ENCODE results near the gene MPI.

DNA sequence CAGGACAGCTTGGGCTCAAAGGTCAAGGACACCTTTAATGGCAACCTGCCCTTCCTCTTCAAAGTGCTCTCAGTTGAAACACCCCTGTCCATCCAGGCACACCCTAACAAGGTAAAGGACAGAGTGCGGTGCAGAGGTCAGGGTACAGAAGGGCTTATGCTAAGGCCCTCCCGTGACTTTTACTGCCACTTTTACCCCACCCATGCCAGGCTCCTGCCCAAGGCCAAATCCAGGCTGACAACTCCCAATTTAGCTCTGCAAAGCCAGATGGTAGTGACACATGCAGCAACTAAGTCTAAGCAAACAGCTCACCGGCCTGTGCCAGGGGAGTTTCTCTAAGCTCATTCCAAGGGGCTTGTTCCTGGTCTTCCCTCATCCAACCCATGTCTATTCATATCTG is 1.6 kb downstream of the MPI start:
- TF ChIP-seq, protein P1, sequence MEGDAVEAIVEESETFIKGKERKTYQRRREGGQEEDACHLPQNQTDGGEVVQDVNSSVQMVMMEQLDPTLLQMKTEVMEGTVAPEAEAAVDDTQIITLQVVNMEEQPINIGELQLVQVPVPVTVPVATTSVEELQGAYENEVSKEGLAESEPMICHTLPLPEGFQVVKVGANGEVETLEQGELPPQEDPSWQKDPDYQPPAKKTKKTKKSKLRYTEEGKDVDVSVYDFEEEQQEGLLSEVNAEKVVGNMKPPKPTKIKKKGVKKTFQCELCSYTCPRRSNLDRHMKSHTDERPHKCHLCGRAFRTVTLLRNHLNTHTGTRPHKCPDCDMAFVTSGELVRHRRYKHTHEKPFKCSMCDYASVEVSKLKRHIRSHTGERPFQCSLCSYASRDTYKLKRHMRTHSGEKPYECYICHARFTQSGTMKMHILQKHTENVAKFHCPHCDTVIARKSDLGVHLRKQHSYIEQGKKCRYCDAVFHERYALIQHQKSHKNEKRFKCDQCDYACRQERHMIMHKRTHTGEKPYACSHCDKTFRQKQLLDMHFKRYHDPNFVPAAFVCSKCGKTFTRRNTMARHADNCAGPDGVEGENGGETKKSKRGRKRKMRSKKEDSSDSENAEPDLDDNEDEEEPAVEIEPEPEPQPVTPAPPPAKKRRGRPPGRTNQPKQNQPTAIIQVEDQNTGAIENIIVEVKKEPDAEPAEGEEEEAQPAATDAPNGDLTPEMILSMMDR (IDR thresholded peaks at IDR 0.05): no peak
- no peak for TF ChIP-seq EZH2phosphoT487 (IDR thresholded peaks at IDR 0.05)
